A549 (cell line): ENCODE data around the gene MT2A.

Source experiments
- BHLHE40 ChIP-seq: IDR thresholded peaks from 2 replicates; pipeline ENCODE4 v1.6.1; 2012; ENCODE audit warnings: low read depth, low read length, inconsistent platforms
- KDM5A ChIP-seq: fragments of 200-600 bp; sonication (generic); IDR thresholded peaks from 2 replicates; pipeline ENCODE4 v1.6.1; 2016; ENCODE audit warnings: antibody characterized with exemption, mild to moderate bottlenecking
- POLR2A ChIP-seq: IDR thresholded peaks from 2 replicates; pipeline ENCODE4 v1.6.1; 2012; ENCODE audit warnings: mild to moderate bottlenecking, low read length
- TF ChIP-seq, protein P1 (sequence below): fragments of >200 bp; sonication (Bioruptor Twin); formaldehyde crosslinking; IDR thresholded peaks from 3 replicates; pipeline ENCODE4 v1.5.1; 2016

GRCh38 chr16:56626685-56627084 is 18.3 kb downstream of the MT2A start:
- TF ChIP-seq, protein P1, sequence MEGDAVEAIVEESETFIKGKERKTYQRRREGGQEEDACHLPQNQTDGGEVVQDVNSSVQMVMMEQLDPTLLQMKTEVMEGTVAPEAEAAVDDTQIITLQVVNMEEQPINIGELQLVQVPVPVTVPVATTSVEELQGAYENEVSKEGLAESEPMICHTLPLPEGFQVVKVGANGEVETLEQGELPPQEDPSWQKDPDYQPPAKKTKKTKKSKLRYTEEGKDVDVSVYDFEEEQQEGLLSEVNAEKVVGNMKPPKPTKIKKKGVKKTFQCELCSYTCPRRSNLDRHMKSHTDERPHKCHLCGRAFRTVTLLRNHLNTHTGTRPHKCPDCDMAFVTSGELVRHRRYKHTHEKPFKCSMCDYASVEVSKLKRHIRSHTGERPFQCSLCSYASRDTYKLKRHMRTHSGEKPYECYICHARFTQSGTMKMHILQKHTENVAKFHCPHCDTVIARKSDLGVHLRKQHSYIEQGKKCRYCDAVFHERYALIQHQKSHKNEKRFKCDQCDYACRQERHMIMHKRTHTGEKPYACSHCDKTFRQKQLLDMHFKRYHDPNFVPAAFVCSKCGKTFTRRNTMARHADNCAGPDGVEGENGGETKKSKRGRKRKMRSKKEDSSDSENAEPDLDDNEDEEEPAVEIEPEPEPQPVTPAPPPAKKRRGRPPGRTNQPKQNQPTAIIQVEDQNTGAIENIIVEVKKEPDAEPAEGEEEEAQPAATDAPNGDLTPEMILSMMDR, result no peak
- TF ChIP-seq POLR2A, result no peak
- TF ChIP-seq KDM5A, result no peak
- TF ChIP-seq BHLHE40, result no peak
